ENCODE data around the gene NEMP1. TPM values are rescaled to one million over a fixed set of nuclear protein-coding genes. Genes with fewer than 3 reads are reported as not detected.

NEMP1 gene
- total RNA-seq, 1 donor from 2014 or later, result 14.1 TPM

Other genes with a start within 250 kb of the NEMP1 start
- not detected for gene SDR9C7, start 144.4 kb downstream of the NEMP1 start, total RNA-seq
- gene RDH16, start 121.2 kb downstream of the NEMP1 start, total RNA-seq, result 0.32 TPM
- 7.2 TPM for gene ZBTB39, start 72.2 kb downstream of the NEMP1 start, total RNA-seq
- not detected for gene TAC3, start 62.3 kb downstream of the NEMP1 start, total RNA-seq
- 1.4 TPM for gene MYO1A, start 28.7 kb downstream of the NEMP1 start, total RNA-seq
- gene NAB2, start 10.3 kb upstream of the NEMP1 start, total RNA-seq, result 37.3 TPM
- gene STAT6, start 32.6 kb upstream of the NEMP1 start, total RNA-seq, result 230 TPM
- gene LRP1, start 49.7 kb upstream of the NEMP1 start, total RNA-seq, result 261 TPM
- gene LRP1-AS, start 68.8 kb upstream of the NEMP1 start, total RNA-seq, result not detected
- gene NXPH4, start 138.0 kb upstream of the NEMP1 start, total RNA-seq, result not detected
- gene SHMT2, start 150.9 kb upstream of the NEMP1 start, total RNA-seq, result 59.2 TPM
- gene STAC3, start 172.4 kb upstream of the NEMP1 start, total RNA-seq, result 6.0 TPM

All from upper lobe of right lung (tissue), 1 donor.